ENCODE measurements around the gene CRYZL1. TPM values are rescaled to one million over a fixed set of nuclear protein-coding genes. Genes with fewer than 3 reads are reported as not detected.
"Not testable (repeated sequence)": the region's sequence is repeated elsewhere in the genome, so short reads cannot be mapped to it uniquely, and the experiment has no call there.

CRYZL1 gene
- total RNA-seq, 1 donor from 2014 or later = 31.8 TPM

DNA sequence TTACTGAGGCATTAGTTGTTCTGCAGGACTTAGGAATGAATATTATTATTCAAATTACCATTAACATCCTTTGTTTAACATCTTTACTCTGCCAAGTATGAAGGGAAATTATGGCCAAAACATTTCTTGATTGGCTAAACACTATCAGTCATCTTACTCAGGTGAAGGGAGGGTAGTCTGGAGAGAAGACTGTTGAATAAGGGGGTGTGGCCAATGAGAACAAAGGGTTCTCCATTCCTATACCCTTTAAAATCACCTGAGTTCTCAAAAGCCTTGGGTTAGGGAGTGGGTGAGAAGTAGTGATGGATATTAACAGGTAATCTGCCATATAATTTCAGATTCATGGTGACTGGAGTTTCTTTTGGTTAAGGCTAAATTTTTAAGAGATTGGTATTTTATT, 19.3 kb downstream of the CRYZL1 start:
- no peak for DNase-seq

DNA sequence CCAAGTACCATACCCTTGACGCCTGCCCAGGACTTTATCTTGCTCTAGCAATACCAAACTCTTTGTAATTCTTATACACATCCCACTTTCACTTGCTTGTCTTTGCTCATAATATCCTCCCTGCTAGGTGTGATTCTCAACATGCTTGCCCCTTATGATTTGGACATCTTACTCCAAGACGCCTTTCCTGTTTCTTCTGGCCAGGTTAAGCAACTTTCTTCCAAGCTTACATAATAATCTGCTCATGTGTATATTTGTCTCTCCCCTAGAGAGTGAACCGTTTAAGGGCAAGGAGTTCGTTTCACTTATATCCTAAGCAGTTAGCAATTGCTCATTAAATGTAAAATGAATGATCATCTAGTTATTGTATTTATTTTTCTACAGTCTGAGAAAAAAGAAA, 21.8 kb downstream of the CRYZL1 start:
- DNase-seq = no peak

DNA sequence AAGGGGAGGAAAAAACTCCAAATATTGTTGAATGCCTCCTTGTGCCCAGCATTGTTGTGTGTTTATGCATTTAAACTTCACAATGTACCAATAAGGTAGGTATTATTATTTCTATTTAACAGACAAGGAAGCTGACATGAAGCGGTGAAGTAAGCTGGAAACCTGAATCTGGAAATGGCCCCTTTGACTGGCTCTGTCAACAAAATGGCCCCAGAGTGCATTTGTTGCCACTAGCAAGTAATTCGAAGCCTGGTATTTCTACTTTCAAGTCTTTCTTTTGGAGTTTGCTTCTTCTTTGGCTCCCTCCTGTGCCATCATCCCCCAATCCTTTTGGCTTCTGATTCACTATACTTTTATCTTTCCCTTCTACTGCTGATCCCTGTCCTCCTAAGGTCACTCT, 23.1 kb downstream of the CRYZL1 start:
- DNase-seq = no peak

DNA sequence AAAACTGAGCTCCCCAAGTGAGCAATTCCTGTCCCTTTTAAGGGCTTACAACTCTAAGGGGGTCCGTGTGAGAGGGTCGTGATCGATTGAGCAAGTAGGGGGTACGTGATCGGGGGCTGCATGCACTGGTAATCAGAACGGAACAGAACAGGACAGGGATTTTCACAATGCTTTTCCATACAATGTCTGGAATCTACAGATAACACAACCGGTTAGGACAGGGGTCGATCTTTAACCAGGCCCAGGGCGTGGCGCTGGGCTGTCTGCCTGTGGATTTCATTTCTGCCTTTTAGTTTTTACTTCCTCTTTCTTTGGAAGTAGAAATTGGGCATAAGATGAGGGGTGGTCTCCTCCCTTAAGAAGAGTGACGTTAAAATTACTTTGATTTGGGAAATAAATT, 24.0 kb downstream of the CRYZL1 start:
- DNase-seq = not testable (repeated sequence)

DNA sequence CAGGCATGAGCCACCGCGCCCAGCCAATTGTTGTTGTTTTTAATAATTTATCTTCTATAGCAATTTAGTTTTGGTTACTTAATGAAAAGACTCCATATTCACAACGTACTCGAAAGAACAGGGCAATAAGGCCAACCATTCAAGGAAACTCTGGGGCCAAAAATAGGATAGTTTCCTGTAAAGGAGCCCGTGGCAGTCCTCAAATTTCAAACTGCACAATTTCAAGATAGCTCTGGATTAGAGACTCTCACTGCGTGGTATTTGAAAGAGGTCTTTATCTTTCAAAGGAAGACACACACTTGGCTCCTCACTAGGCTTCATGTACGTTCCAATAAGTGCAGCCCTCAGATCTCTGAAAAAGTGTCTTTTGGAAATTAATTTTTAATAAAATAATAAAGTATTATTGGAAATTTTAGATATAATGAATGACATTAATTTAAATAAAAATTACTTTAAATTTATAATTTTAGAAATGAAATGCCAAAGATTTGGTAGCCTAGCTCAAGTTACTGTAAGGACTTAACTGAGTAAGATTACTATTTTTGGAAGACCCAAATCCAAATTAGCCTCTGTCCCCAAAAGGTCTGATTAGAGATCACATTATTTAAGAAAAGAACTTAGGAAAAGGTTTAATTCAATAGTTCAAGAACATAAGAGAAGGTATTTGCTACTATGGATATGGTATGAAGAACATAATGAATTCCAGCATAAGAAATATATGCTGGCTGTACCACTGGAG, 30.4 kb downstream of the CRYZL1 start:
- no peak for DNase-seq

DNA sequence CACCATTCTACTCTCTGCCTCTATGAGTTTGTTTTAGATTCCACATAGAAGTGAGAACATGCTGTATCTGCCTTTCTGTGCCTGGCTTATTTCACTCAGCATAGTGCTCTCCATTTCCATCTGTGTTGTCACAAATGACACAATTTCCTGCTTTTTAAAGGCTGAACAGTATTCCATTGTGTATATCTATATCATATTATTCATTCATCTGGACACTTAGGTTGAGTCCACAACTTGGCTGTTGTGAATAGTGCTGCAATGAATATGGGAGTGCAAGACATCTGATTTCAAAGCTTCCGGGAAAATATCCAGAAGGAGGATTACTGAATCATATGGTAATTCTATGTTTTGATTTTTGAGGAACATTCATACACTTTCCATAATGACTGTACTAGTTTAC, 33.0 kb downstream of the CRYZL1 start:
- peak; percentile 70 for DNase-seq

DNA sequence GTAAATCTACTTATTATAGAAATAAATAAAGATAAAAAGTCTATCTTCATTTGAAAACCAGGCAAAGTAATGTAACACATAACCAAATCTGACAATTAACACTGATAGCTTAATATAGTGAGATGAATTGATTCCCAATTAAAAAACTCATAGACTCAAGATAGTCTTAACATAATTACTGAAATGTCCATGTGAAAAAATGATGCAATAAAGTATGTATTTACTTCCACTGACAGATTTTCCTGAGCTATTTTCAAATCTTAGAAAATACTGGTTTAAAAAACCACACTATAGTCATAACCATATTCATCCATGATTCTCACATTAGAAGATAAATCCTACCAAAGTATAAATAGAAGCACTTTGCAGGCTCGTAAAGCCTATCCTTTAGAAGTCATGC, 43.5 kb downstream of the CRYZL1 start:
- no peak for DNase-seq

DNA sequence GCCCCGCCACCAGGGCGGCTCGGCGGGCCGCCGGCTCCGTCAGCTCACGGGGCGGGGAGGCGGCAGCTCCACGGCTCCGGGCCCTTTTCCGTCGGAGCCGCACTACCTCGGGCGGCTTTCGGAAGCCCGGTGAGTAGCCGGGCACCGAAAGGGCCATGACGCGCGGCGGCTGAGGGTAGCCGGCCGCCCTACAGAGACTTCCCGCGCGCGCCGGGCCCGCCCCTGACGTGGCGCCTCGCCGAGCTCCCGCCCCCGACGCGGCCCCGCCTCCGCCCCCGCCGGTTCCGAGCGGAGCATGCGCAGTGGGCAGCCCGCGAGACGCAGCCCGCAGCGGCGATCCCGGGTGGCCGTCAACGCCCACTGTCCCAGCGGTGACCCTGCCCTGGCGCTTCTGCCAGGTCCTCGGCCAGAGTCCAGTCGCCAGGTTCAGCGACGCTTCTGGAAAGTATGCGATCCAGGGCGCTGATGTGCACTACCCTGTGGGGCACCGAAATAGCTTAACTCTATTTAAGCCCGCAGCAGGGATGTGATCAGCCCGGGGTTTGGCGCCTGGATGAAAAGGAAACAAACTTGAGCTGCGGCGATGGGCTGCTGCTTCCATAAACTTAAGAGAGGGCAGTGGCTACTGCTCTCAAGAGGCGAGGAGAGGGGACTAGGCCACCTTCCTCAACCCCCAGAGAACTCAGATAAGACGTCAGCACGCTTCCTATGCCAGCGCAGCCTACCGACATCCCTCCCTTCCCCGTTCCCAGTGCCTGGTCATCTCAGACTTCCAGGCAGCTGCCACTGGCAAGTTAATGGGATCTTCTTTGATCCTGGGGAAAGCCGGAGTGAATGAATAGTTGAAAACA, 52.8 kb downstream of the CRYZL1 start, which contains the start of gene DONSON:
Gene DONSON (minus strand): TSS at position 200 of the 851 bp plus-strand sequence. CDS start 43 bp downstream, at position 157.
- peak; percentile 90 for DNase-seq

DNA sequence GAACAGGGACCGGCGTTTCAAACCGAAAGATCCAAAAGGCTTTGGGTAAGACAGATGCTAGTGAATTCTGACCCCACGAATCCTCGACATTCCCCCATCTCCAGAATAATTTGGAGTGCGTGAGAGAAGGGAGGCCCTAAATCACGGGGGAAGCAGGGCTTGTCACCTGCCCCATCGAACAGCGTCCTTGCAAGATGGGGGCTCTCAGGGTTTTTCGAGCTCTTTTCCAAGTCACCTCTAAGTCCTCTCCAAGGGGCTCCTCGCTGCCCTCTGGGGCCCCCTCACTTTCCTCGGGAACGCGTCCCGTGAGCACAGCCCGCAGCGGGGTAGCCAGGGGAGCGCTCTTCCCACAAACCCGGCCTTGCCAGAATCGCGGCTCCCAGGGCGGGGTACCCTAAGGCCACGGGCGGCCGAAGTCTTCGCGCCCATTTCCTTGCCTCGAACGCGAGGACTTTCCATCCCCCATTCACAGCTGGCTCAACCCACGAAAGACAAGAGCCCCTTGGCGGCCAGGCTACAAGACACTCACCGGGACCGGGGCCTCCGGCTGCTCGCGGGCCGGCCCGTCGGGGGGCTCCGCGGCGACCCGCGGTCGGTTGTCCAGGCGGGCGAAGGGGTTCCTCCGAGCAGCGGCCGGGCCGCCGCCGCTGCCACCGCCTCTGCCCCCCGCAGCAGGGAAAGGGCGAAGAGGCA, 53.6 kb downstream of the CRYZL1 start:
- peak; percentile 56 for DNase-seq

DNA sequence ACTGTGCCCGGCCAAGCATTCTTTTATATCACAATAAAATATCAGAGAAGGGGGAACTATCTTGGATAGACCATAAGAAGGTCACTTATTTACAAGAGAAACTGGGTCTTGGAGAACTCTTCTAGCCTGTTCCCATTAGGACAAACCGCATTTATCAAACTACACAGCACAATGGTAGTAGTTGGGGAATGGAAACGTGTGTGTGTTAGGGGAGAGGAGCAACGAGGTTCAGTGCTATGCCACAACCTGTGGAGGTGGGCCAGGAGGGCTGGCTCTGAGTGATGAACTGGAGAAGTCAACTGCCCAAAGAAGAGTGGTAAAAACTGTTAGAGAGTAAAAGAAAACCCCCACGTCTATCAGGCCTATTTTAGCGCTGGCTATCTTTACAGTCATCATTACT, 54.6 kb downstream of the CRYZL1 start:
- DNase-seq = no peak

DNA sequence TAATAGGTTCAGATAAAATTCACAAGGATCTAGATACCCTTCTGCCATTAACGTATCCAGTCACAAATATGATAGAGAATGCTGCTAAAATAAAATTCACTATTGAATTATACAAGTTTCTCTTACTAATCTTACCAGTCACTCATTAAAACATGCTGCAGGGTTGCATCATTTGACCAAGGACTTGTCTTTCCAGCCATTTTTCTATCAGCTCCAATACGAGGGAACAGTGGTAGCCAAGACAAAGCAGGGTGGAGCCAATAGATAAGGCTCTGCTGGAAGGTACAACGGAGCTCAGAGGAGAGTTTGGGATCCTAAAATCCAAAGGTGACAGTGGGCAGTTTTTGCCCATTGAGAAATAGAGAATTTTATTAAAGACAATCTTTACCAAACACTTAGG, 57.1 kb downstream of the CRYZL1 start:
- no peak for DNase-seq

DNA sequence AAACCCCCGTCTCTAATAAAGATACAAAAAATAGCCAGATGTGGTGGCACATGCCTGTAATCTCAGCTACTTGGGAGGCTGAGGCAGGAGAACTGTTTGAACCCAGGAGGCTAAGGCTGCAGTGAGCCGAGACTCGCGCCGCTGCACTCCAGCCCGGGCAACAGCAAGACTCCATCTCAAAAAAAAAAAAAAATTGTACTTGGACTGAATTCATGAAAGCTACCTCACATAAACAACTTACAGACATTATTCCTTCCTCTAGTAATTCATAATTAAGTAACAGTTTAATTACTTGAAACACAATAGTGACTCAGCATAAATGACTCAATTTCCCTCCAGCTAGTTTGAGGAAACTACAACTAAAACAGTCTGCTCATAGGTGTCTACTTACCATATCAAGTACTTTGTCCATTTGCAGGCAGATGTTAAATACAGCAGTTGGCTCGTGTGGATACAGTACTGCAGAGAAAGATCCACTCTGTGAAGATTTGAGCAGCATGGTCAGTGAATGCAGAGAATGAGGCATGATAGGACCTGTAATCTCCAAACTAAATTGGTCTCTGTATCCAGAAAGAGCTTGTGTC, 62.5 kb downstream of the CRYZL1 start:
- peak; percentile 57 for DNase-seq

DNA sequence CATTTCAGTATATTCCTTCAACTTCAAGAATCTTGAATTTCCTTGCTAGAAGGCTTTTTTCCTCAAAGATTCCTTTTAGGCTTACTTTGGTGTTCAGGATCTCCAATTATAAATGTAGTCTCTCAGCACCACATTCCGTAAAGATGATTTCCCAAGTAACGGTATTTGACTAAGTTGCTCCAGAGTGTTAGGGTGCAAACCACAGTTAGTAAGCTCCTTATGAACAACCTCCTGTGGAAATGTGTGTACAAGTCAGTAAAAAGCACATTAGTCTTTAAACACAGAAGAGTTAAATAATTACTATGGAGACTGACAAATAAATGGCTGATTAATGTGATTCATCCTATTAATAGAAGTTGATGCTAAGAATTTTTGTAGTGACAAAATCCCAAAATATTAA, 63.3 kb downstream of the CRYZL1 start:
- no peak for DNase-seq

DNA sequence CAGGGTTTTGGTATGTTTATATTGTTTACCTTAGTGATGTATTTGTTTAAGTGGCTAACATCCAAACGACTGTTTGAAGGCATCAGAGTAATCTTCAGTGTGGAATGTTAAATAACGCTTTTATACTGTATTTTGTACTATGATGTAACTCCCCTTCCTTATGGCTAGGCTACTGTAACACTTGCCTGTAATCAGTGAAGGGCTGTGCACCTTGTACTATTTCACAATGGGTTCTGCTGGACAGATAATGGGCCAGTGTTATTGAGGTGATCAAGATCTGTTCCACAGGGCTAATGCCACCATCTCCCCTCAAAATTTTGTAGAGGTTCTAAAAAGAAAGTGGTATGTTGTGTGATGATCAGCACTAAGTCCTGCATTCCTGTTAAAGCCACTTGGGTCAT, 64.8 kb downstream of the CRYZL1 start:
- not testable (repeated sequence) for DNase-seq

DNA sequence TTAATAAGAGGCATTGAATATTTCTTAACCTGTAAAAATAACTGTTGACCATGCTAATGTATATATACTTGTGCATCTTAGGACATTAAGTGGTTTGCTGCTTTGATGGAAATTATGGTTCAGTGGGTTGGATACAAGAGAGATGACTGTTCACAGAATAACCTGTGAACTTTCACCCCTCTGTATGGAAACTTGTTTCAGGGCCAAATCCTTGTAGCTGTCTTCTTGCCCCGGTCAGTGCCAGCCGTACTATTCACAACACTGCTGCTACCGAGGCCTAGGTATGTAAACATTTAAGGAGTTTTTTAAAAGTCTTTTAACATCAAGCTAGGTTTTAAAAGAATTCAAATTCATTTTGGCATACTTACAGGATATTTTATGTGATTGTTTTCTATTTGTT, 69.2 kb downstream of the CRYZL1 start:
- no peak for DNase-seq

DNA sequence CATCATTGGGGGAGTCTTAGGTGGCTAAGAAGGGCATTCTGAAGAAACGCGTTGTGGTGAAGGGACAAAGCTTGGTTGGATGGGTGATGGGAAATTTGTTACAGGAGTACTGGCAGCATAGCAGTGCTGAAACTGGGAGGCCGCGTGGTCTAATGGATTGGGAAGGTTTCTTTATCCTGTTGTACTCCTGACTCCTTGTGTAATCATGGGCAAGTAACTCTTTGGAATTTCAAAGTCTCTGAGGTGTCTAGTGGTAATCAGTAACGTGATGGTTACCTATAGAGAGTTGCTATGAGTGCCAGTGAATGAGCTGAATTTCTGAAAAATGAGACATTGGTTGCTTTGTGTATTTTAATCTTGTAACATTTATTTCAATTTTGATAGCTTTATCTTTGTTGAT, 71.5 kb downstream of the CRYZL1 start:
- DNase-seq = no peak

DNA sequence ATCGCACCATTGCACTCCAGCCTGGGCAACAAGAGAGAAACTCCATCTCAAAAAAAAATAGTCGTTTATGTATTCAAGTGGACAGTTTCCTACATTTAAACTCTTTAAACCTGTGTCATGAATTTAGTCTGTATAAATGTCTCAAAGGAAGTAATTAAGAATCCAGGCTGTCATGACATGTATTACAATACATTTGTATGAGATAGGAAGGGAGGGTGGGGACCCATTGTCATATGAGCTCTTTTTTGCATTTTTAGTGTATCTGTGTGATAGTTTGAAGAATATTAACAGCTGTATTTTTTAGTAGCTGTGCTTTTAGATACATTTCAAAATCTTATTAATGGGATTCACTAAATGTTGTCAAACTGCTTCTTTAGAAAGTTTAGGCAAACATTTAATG, 73.1 kb downstream of the CRYZL1 start:
- DNase-seq = no peak

DNA sequence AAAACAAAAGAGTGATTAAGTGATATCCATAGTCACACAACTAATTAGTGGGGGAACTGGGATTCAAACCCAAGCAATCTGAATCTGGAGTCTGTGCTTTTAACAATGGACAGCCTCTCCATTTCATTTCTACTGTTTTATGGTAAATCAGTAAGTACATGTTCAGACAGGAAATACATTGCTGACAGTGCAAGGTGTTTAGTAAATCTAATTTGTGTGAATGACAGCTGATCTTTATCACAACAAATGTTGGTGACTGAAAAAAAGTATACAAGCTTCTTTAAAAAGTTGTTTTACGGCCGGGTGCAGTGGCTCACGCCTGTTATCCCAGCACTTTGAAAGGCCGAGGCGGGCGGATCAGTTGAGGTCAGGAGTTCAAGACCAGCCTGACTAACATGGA, 73.6 kb downstream of the CRYZL1 start:
- DNase-seq = no peak

DNA sequence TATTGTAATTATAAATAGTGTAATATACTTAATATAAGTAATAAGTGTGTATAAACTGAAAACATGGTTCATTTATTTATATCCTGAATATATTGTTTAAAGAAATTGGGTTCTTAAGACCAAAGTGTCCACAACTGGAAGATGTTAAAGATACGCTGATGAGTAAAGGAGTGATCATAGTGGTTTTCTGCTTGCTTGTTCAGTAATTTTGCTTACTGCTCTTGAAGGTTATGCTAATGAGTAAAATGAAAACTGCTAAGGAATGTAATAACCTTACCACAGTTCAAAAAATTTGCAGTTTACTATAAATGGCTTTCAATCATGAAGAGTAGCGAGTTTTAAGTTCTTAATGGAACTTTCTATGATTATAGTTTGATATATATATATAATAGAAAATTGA, 75.0 kb downstream of the CRYZL1 start:
- no peak for DNase-seq

DNA sequence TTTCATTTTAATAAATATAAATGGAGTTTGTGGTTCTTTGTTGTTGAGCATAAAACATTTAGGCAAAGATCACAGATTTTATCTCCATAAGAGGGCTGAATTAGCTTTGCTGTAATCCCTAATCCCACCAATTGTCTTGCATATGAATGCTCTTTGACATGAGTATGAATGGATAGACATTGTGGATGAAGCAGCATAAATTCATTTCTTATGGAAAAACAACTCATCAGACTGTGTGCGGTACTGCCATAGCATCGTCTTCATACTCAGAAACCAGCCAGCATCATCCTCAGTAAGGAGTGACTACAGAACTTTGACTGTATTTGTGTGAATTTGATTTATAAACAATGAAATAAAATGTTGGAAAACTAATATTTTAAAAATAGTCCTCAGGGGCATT, 79.2 kb downstream of the CRYZL1 start:
- DNase-seq = no peak

DNA sequence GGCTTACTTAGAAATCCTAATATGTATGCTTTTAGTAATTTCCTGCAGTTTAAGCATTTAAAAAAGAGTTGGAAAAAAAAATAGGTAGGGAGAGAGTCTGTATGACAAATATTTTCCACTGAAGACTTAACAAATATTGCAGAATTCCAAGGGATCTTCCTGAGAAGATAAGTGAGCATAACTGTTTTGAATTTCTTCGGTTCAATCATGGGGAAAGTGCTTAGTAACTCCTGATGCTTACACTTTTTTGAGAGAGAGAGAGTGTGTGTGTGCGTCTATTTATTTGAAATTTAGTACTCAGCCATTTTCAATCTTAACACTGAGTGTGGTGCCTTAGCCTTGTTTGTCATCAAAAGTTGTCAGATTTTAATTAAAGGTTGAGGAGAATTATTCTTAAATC, 80.2 kb downstream of the CRYZL1 start:
- DNase-seq = no peak

DNA sequence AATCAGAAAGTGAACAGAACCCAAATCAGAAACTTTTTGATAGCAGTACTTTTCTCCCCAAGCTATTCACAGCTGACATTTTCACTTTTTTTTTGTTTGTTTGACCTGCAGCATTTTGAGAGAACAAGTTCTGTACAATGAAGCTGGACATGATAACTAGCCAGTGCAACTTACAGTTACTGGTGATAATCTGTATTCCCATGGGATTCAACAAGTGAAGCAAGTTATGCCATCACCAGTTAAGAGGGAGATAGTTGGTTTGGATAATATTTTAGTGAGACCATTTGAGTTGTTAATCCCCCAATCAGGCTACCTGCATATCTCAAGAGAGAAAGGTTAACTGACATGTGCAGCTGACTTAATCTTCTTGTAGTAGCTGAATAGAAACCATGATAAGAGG, 80.6 kb downstream of the CRYZL1 start:
- no peak for DNase-seq

DNA sequence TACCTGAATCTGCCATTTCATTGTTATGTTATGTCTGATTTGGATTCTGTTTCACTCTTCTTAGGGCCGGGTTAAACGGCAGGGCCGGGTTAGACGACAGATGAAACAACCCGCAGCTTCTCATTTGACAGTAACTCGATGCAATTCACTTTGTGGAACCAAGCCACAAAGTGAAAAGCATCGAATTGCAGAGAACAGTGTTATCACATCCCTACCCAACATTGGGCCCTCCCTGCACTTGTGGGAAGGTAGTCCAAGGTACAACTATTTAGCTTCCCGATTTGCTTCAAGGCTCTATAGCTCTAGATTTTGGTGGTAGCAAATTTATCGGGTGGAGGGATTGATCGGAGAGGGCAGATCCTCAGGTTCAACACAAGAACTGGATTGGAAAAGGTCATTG, 81.7 kb downstream of the CRYZL1 start:
- no peak for DNase-seq

Measured in dermis blood vessel endothelial cell (primary cell).